ENCODE data around the gene THBD. TPM values are rescaled to one million over a fixed set of nuclear protein-coding genes. Genes with fewer than 3 reads are reported as not detected.
"Not testable (repeated sequence)": the region's sequence is repeated elsewhere in the genome, so short reads cannot be mapped to it uniquely, and the experiment has no call there.

The THBD gene
- total RNA-seq, 1 experiment from 2014 or later: 0.26 TPM

- no peaks in the 10 kb centered on the region for H3K9me3 ChIP-seq (ENCODE audit: control insufficient read depth, insufficient read depth, low read depth, low read length)
- in situ Hi-C loops (cut with HindIII; ENCODE audit: low pct_unique_long_range_greater_than_20kb, low sequenced_read_pairs) (no loop called here), intact Hi-C loops (cut with micrococcal nuclease; ENCODE audit: unreplicated experiment) (no loop called here)
- POLR2A ChIA-PET: no interaction called here
- H3K27ac ChIP-seq (ENCODE audit: low read length): no peak overlapping the region
- CTCF ChIA-PET: no interaction called here
- H3K36me3 ChIP-seq (ENCODE audit: control insufficient read depth, insufficient read depth, low read length): no peaks in the 10 kb centered on the region
- H3K4me1 ChIP-seq (ENCODE audit: control insufficient read depth, insufficient read depth, low read length): no peaks in the 10 kb centered on the region
- H3K27me3 ChIP-seq (ENCODE audit: control insufficient read depth, insufficient read depth, low read length): peaks cover 5% of the 10 kb centered on the region
- TF ChIP-seq TCF7L2 (IDR thresholded peaks at IDR 0.05; ENCODE audit: low read depth, low read length) (no peak), CTCF (IDR thresholded peaks at IDR 0.05) (no peak), SIN3A (IDR thresholded peaks at IDR 0.05; ENCODE audit: borderline replicate concordance, insufficient read depth, low read depth, low read length) (no peak), POLR2AphosphoS5 (IDR thresholded peaks at IDR 0.05; ENCODE audit: low read depth, low read length) (no peak)
- TF ChIP-seq, protein P1, sequence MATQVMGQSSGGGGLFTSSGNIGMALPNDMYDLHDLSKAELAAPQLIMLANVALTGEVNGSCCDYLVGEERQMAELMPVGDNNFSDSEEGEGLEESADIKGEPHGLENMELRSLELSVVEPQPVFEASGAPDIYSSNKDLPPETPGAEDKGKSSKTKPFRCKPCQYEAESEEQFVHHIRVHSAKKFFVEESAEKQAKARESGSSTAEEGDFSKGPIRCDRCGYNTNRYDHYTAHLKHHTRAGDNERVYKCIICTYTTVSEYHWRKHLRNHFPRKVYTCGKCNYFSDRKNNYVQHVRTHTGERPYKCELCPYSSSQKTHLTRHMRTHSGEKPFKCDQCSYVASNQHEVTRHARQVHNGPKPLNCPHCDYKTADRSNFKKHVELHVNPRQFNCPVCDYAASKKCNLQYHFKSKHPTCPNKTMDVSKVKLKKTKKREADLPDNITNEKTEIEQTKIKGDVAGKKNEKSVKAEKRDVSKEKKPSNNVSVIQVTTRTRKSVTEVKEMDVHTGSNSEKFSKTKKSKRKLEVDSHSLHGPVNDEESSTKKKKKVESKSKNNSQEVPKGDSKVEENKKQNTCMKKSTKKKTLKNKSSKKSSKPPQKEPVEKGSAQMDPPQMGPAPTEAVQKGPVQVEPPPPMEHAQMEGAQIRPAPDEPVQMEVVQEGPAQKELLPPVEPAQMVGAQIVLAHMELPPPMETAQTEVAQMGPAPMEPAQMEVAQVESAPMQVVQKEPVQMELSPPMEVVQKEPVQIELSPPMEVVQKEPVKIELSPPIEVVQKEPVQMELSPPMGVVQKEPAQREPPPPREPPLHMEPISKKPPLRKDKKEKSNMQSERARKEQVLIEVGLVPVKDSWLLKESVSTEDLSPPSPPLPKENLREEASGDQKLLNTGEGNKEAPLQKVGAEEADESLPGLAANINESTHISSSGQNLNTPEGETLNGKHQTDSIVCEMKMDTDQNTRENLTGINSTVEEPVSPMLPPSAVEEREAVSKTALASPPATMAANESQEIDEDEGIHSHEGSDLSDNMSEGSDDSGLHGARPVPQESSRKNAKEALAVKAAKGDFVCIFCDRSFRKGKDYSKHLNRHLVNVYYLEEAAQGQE (IDR thresholded peaks at IDR 0.05; ENCODE audit: insufficient read depth in 1 of 2, low read depth in 2 of 2, low read length in 1 of 2): no peak
- H3K4me3 ChIP-seq (ENCODE audit: low read depth in 2 of 2, low read length in 2 of 2): no peak overlapping the region
- BruUV-seq (replicated peaks): no TSS peak
- no peak for ATAC-seq
- no peak for DNase-seq (ENCODE audit: low read depth, low spot score)
These were observed 21.8 kb downstream of the THBD start for GRCh38 chr20:23027721-23028120.

DNA sequence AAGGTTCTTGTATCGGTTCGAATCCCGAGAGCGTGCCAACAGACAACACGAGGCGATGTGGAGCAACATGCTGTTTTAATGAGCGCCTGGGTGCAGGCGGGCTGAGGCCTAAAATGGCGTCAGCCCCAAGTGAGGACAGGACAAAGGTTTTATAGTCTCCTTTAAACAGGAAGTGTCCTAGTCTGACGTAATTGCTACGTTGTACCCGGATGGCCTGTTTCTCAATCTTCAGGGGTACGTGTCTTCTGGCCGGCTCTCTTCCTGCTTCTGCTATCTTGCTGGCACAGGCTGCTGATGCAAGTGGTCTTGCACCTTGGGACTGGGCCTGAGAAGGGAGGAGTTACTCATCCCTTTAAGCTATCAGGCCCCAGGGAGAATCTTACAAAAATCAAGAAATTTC, 24.0 kb downstream of the THBD start:
- H3K4me3 ChIP-seq (ENCODE audit: low read depth in 2 of 2, low read length in 2 of 2); ATAC-seq; H3K27ac ChIP-seq (ENCODE audit: low read length); DNase-seq (ENCODE audit: low read depth, low spot score); intact Hi-C loops (cut with micrococcal nuclease; ENCODE audit: unreplicated experiment); POLR2A ChIA-PET; H3K9me3 ChIP-seq (ENCODE audit: control insufficient read depth, insufficient read depth, low read depth, low read length); H3K4me1 ChIP-seq (ENCODE audit: control insufficient read depth, insufficient read depth, low read length); H3K36me3 ChIP-seq (ENCODE audit: control insufficient read depth, insufficient read depth, low read length); CTCF ChIA-PET; BruUV-seq (replicated peaks); in situ Hi-C loops (cut with HindIII; ENCODE audit: low pct_unique_long_range_greater_than_20kb, low sequenced_read_pairs); H3K27me3 ChIP-seq (ENCODE audit: control insufficient read depth, insufficient read depth, low read length): not testable (repeated sequence)

- TF ChIP-seq TCF7L2 (IDR thresholded peaks at IDR 0.05; ENCODE audit: low read depth, low read length) (no peak), SIN3A (IDR thresholded peaks at IDR 0.05; ENCODE audit: borderline replicate concordance, insufficient read depth, low read depth, low read length) (no peak), POLR2AphosphoS5 (IDR thresholded peaks at IDR 0.05; ENCODE audit: low read depth, low read length) (no peak), CTCF (IDR thresholded peaks at IDR 0.05) (no peak)
- TF ChIP-seq, protein P1 (IDR thresholded peaks at IDR 0.05; ENCODE audit: insufficient read depth in 1 of 2, low read depth in 2 of 2, low read length in 1 of 2): no peak
- ChIA-PET POLR2A (no interaction called here), CTCF (no interaction called here)
- in situ Hi-C loops (cut with HindIII; ENCODE audit: low pct_unique_long_range_greater_than_20kb, low sequenced_read_pairs) (no loop called here), intact Hi-C loops (cut with micrococcal nuclease; ENCODE audit: unreplicated experiment) (no loop called here)
- H3K27me3 ChIP-seq (ENCODE audit: control insufficient read depth, insufficient read depth, low read length): peaks cover 2% of the 10 kb centered on the region
- no TSS peak for BruUV-seq (replicated peaks)
- no peaks in the 10 kb centered on the region for H3K4me1 ChIP-seq (ENCODE audit: control insufficient read depth, insufficient read depth, low read length)
- no peaks in the 10 kb centered on the region for H3K36me3 ChIP-seq (ENCODE audit: control insufficient read depth, insufficient read depth, low read length)
- no peak for DNase-seq (ENCODE audit: low read depth, low spot score)
- H3K9me3 ChIP-seq (ENCODE audit: control insufficient read depth, insufficient read depth, low read depth, low read length): no peaks in the 10 kb centered on the region
- H3K27ac ChIP-seq (ENCODE audit: low read length): no peak overlapping the region
- ATAC-seq: no peak
- H3K4me3 ChIP-seq (ENCODE audit: low read depth in 2 of 2, low read length in 2 of 2): no peak overlapping the region
These were observed 24.8 kb downstream of the THBD start for GRCh38 chr20:23024701-23025100.
